Measurements from ENCODE around the gene INPP5D.
A peak's percentile ranks its signal among the peaks of the same experiment; 100 is the strongest.

Gene INPP5D

DNA sequence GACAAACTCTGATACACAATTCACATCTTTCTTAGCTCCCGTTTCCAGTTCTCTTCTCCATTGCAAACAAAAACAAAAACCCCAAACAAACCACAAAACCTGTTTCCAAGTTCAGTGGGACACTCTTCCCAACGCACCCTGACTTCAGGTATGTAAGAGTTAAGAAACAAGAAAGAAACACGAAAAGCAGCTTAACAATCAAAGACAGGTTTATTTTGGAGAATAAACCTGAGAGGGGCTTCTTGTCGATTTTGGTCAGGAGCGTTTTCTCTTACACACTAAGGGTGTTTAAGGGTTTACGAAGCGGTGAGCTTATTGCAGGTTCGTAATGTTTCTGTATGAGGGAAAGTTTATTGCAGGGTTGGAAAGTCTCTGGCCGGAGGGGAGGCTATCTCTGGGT lies 190.4 kb downstream of the INPP5D start:
- no peaks in the 10 kb centered on the region for H4K20me1 ChIP-seq (ENCODE audit: insufficient read depth, low read length)
- H2AFZ ChIP-seq (ENCODE audit: low read depth, low read length): peak overlapping the region; percentile 97
- H3K4me2 ChIP-seq (ENCODE audit: low read length): no peak overlapping the region
- peaks cover 4% of the 10 kb centered on the region; the same call in 1 of the 2 replicates for H3K9me3 ChIP-seq (ENCODE audit: insufficient read depth, low read length)
- no peaks in the 10 kb centered on the region for H3K36me3 ChIP-seq (replicated peaks; ENCODE audit: low read depth, low read length)
- no peak overlapping the region for H3K9ac ChIP-seq (ENCODE audit: low read length)
- no peak for TF ChIP-seq CTCF (IDR thresholded peaks at IDR 0.05; ENCODE audit: low read depth, low read length)
- no peak for TF ChIP-seq EZH2phosphoT487 (IDR thresholded peaks at IDR 0.05; ENCODE audit: low read depth)
- no peak overlapping the region for H3K4me3 ChIP-seq (ENCODE audit: low read length)
- H3K4me1 ChIP-seq (ENCODE audit: low read length): peaks cover 12% of the 10 kb centered on the region
- H3K27ac ChIP-seq (ENCODE audit: low read length): no peak overlapping the region
- H3K27me3 ChIP-seq (ENCODE audit: low read depth, low read length): no peaks in the 10 kb centered on the region
- H3K79me2 ChIP-seq (ENCODE audit: low read length): peaks cover 41% of the 10 kb centered on the region

DNA sequence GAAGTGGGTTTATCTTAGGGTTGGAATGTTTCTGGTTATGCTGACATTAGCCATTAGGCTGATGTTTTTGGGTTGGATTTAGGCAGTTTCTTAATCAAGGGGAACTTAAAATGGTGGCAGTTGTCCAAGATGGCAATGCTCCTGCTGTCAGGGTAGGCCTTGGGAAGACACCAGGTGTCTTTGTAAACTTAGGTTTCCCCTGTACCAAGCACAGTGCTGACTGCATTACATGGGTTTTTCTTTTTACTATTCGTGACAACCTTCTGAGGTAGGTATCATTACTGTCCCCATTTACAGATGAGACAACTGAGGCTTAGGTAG lies 190.8 kb downstream of the INPP5D start:
- Histone ChIP-seq H3K9me3 (ENCODE audit: insufficient read depth, low read length) (peaks cover 4% of the 10 kb centered on the region; the same call in 1 of the 2 replicates), H2AFZ (ENCODE audit: low read depth, low read length) (peak overlapping the region; percentile 97), H3K27ac (ENCODE audit: low read length) (peak overlapping the region; percentile 57), H3K4me1 (ENCODE audit: low read length) (peaks cover 16% of the 10 kb centered on the region), H4K20me1 (ENCODE audit: insufficient read depth, low read length) (no peaks in the 10 kb centered on the region), H3K4me3 (ENCODE audit: low read length) (peak overlapping the region; percentile 70), H3K27me3 (ENCODE audit: low read depth, low read length) (no peaks in the 10 kb centered on the region), H3K9ac (ENCODE audit: low read length) (peak overlapping the region; percentile 68), H3K36me3 (replicated peaks; ENCODE audit: low read depth, low read length) (peaks cover 4% of the 10 kb centered on the region), H3K4me2 (ENCODE audit: low read length) (peak overlapping the region; percentile 90), H3K79me2 (ENCODE audit: low read length) (peaks cover 44% of the 10 kb centered on the region)
- TF ChIP-seq CTCF (IDR thresholded peaks at IDR 0.05; ENCODE audit: low read depth, low read length): no peak
- TF ChIP-seq EZH2phosphoT487 (IDR thresholded peaks at IDR 0.05; ENCODE audit: low read depth): no peak

DNA sequence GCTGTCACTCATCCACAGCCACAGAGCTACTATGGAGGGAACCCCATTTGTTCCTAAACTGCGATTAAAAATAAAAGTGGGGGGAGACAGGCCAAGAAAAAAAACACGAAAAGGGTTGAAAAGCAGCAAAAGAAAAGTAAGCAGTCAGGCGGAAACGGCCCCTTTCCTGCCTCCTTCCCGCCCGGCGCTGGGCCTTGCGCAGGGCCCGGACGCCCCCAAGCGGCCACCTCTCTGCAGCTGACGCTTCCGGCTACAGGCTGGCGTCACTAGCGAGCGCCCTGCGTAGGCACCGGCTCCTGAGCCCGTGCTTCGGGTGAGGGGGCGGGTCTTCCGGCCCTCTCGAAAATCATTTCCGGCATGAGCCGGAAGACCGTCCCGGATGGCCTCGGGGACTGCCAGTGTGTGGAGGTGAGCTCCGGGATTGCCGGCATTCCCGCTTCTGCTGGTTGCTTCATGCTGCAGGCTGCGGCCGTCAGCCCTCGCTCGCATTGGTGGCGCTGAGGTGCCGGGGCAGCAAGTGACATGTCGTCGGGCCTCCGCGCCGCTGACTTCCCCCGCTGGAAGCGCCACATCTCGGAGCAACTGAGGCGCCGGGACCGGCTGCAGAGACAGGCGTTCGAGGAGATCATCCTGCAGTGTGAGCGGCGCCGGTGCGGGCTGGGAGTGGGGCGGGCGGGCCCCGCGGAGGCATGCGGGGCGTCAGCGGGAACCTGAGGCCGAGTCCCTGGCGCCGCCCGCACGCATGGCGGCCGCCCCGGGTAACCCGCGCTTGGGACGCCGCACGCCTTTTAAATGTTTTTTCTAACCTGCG lies 191.4 kb downstream of the INPP5D start, which contains the start of gene ATG16L1:
Gene ATG16L1, plus strand, starts transcription at position 368 of the 811 bp plus-strand sequence. Its CDS starts 155 bp downstream, at position 523.
- Histone ChIP-seq H3K27me3 (ENCODE audit: low read depth, low read length) (no peaks in the 10 kb centered on the region), H3K79me2 (ENCODE audit: low read length) (peaks cover 44% of the 10 kb centered on the region), H3K4me2 (ENCODE audit: low read length) (peak within 1 kb of the TSS; percentile 90), H3K4me3 (ENCODE audit: low read length) (peak within 1 kb of the TSS; percentile 87), H3K27ac (ENCODE audit: low read length) (peak within 1 kb of the TSS; percentile 57), H3K9me3 (ENCODE audit: insufficient read depth, low read length) (peaks cover 4% of the 10 kb centered on the region; the same call in 1 of the 2 replicates), H3K36me3 (replicated peaks; ENCODE audit: low read depth, low read length) (peaks cover 8% of the 10 kb centered on the region), H3K4me1 (ENCODE audit: low read length) (peaks cover 18% of the 10 kb centered on the region), H2AFZ (ENCODE audit: low read depth, low read length) (peak within 1 kb of the TSS; percentile 97), H4K20me1 (ENCODE audit: insufficient read depth, low read length) (no peaks in the 10 kb centered on the region), H3K9ac (ENCODE audit: low read length) (peak within 1 kb of the TSS; percentile 68)
- peak; percentile 78 for TF ChIP-seq CTCF (IDR thresholded peaks at IDR 0.05; ENCODE audit: low read depth, low read length)
- TF ChIP-seq EZH2phosphoT487 (IDR thresholded peaks at IDR 0.05; ENCODE audit: low read depth): no peak

GRCh38 chr2:233252227-233252626 lies 192.1 kb downstream of the INPP5D start:
- H3K9ac ChIP-seq (ENCODE audit: low read length): peak overlapping the region; percentile 67
- H2AFZ ChIP-seq (ENCODE audit: low read depth, low read length): peak overlapping the region; percentile 43; the same call in 1 of the 2 replicates
- H3K4me1 ChIP-seq (ENCODE audit: low read length): peaks cover 18% of the 10 kb centered on the region
- no peak overlapping the region for H3K27ac ChIP-seq (ENCODE audit: low read length)
- H3K27me3 ChIP-seq (ENCODE audit: low read depth, low read length): no peaks in the 10 kb centered on the region
- peak overlapping the region; percentile 87 for H3K4me3 ChIP-seq (ENCODE audit: low read length)
- H3K4me2 ChIP-seq (ENCODE audit: low read length): peak overlapping the region; percentile 55
- no peaks in the 10 kb centered on the region for H4K20me1 ChIP-seq (ENCODE audit: insufficient read depth, low read length)
- H3K79me2 ChIP-seq (ENCODE audit: low read length): peaks cover 44% of the 10 kb centered on the region
- TF ChIP-seq EZH2phosphoT487 (IDR thresholded peaks at IDR 0.05; ENCODE audit: low read depth) (no peak), CTCF (IDR thresholded peaks at IDR 0.05; ENCODE audit: low read depth, low read length) (no peak)
- H3K36me3 ChIP-seq (replicated peaks; ENCODE audit: low read depth, low read length): peaks cover 8% of the 10 kb centered on the region
- peaks cover 4% of the 10 kb centered on the region; the same call in 1 of the 2 replicates for H3K9me3 ChIP-seq (ENCODE audit: insufficient read depth, low read length)

All from OCI-LY3 (cell line).